Stimulated activated CD4-positive, alpha-beta T cell treated with anti-CD3 and anti-CD28 coated beads, Interleukin-2, amount 100 ng/mL, for 48 hours (primary cell): ENCODE measurements around the gene VRK2.

Experiments used
- DNase-seq, 2 donors: peaks; one replicate each; pipeline ENCODE4 v3.0.0-alpha.2; 2020

VRK2 gene

DNA sequence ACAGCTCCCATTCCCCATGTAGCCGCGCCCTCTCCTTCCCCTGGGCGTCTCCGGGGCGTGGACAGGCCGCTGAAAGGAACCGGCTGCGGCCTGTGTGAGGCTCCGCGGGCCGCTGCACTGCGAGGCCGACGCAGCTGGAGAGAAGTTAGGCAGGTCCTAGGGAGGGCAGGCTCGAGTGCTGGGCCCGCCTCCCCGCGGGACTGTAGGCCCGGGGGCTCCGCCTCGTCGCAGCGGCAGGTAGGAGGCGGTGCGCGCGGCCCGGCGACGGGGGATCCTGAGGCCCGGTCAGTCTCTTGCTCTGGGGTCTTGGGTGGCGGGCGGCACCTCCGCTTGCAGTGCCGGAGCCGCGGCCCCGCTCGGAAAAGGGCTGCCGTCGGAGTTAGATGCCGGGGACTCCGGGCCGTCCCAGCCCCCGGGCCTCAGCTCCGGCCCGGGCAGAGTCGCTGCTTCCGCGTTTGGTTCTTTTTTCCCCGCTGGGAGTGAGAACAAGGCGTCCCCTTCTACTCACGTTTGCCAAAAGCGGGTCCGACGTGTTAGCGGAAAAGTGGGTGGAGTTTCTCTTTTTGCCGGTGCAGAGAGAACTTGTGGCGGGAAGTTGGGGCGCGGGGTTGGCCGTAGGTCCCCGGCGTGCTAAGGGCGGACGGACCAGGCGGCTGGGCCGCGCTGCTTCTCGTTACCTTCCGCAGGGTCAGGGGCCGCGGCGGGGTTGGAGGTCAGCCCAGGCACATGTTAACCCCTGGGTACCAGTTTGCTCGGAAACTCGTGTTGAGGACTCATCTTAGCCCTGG is at the start of gene VRK2:
TSS of gene VRK2 (plus strand) at position 222 of the 788 bp plus-strand sequence. CDS start 2,026 bp downstream, outside the sequence.
- peak; percentile 69 to 73 for DNase-seq

DNA sequence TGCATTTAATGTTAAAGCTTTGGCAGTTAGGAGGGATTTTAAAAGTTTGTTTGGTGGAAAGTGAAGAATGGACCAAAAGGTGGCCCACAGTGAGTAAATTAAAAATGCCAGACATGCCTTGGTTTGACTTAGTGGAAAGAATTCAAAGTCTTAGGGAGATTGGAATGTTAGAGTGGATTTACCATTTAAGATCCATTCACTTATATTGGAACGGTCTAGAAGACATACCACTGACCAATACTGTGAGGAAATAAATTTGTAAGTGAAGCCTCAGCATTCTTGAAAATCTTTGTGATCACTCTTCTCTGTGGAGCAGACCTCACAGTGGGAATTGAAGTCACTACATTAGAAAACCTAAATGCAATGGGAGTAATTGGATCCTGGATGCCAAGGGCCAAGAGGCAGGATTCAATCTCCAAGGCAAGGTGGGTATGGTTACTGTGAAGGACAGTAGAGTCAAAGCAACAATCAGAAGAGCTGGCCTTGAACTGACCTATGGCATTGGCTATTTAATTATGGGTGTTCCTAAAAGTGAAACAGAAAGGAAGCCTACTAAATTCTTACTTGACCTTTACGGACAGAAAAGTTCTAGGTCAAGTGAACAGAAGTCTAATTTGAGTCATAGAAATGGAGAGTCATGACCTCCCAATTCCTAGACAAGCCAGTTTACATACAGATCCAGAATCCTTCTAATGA is 40.2 kb upstream of the VRK2 start:
- no peak for DNase-seq

DNA sequence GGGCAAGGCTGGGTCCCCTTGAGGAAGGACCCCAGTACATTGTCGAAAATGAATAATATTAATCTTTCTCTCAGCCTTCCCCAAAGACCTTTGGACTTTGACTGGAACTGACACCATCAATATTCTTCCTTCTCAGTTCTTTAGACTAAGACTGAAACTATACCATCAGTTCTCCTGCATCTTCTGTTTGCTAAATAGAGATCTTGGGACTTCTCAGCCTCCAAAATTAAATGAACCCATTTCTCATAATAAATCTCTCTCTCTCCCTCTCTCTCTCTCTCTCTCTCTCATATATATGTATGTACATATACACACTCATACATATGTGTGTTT is 39.7 kb upstream of the VRK2 start:
- DNase-seq: no peak

- no peak for DNase-seq
Observed at GRCh38 chr2:58010599-58010998, 36.0 kb upstream of the VRK2 start.

GRCh38 chr2:58019229-58019628 is 27.4 kb upstream of the VRK2 start:
- no peak for DNase-seq

DNA sequence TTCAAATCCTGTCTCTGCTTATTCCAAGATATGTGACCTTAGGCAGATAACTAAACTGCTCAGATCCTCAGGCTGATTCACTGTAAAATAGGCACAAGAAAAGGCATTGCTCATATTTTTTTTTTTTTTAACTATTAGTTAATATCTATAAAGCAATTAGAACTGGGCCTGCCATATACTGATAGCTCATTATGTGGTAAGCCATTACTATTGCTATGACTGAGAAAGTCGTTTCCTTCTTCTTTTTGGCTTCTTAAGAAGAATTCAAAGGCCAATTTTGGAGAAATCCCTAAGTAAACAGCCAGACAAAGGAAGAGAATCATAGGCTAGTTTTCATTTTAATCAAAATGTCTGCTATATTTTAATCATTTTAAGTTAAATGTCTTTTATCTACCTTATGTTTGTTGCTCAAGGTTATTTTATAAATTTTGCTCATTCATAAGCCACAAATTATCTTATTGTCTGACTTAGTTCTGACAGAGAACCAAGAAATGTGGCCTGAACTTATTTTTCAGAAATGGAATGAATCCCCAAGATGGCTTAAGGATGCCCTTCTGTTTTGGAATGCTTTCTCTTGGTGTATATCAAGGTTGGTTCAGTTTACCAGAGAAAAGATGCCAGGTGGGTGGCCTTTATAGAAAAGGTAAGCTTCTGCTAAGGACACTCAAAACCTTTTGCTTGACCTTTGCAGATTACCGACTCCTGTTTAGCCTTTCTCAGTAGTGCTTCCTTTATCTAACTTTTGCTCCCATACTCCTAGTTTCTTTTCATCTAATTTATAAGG is 21.3 kb upstream of the VRK2 start:
- DNase-seq: no peak

- DNase-seq: no peak
Observed at GRCh38 chr2:58027029-58027428, 19.6 kb upstream of the VRK2 start.

DNA sequence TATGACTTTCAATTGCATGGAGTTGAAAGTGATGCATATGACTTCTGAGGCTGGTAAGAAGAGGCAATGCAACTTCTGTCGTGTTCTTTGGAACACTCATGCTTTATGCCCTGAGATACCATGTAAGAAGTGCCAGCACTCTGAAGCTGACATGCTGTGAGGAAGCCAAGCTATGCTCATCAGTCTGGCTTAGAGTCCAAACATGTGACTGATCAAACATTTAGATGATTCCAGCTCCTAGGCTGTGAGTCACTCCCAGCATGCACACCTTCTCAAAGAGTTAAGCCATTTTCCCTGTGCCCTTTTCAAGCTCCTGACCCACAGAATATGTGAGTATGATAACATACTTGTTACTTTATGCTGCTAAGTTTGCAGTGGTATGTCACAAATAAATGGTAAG is 15.8 kb upstream of the VRK2 start:
- no peak for DNase-seq

- no peak for DNase-seq
Observed at GRCh38 chr2:58032016-58032763, 14.4 kb upstream of the VRK2 start.

GRCh38 chr2:58032764-58033080 is 13.9 kb upstream of the VRK2 start:
- DNase-seq: no peak

- DNase-seq: no peak
Observed at GRCh38 chr2:58033530-58033929, 13.1 kb upstream of the VRK2 start.

DNA sequence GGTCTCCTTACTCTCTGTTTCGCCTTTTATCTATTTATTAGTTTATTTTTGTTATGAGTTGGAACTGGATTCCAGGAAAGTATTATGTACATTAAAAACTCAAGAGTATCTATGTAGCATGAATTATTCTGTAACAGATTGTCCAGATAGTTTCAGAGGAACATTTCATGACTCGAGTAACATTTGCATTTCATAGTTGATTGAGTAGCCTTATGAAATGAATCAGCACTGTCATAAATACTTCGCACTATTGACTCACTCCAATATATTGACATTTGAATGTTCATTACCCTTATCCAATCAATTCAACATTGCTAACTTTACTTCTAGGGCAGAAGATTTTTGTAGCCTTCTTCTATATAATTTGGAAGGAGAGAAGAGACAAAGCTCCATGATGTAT is 11.3 kb upstream of the VRK2 start:
- DNase-seq: no peak

GRCh38 chr2:58039170-58039611 is 7.4 kb upstream of the VRK2 start:
- DNase-seq: no peak

DNA sequence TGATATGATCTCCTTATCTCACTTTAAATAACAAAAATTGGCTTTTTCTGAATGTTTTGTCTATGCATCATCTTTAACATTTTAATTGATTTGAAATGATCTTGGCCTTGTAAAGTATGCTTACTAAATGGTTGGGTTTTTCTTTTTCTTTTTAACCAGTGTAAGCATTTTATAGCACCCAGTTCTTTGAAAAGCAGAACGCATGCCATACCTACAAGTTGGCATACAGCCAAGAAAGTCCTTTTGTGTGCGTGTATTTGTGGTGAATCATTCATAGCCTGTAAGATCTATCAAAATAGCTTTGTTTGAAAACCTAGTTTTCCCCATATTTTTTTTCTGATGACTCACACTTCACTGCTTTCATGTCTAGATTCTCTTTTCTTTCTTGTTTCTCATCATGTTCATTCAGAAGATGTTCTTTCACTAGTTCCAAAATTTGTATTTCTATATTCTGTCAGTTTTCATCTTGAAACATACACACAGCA is 4.1 kb upstream of the VRK2 start:
- DNase-seq: peak in 1 of 2 donors; percentile 10

GRCh38 chr2:58044145-58044544 is 2.5 kb upstream of the VRK2 start:
- DNase-seq: no peak

DNA sequence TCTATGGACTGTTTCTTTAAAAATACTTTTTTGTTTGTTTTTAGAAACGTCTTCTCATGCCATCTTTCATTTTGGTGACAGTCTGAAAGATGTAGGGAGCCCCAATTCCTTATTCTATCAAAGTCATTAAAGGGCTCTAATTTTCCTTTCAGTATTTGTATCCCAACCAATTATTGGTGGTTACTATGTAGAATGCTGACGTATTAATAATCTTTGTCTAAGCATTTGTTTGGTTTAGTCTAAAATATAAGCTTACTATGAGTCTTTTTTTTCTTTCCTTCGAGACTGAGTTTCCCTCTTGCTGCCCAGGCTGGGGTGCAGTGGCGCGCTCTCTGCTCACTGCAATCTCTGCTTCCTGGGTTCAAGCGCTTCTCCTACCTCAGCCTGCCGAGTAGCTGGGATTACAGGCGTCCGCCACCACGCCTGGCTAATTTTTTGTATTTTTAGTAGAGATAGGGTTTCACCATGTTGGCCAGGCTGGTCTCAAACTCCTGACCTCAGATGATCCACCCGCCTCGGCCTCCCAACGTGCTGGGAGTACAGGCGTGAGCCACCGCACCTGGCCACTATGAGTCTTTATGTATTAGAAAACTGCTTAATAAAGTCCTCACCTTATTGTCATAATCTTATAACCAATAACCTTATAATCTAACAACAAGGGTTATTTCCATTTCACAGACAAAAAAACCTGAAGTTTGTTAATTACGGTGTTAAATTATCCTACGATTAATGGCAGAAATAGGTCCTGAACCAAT is 849 bp upstream of the VRK2 start:
- DNase-seq: no peak

- DNase-seq: no peak
Observed at GRCh38 chr2:58046335-58046584, 346 bp upstream of the VRK2 start.

GRCh38 chr2:58047373-58047935 is 848 bp downstream of the VRK2 start:
- no peak for DNase-seq

DNA sequence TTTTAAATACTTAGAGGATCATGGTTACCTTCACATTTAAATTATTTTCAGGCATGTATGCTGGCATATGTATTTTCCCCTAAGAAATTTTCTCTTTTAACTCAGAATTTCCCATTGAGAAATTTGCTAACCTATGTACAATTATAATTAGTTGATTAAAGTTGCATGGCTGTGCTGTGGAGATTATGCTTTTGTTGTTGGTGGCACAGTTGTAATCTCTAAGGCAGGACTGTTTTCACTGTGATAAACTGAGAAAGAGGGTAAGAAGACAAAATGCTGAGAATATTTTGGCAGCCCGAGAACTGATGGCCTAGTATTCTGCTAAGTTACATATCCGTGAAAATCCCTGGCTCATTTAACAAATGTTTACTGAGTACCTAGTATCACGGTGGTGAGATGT is 1.4 kb downstream of the VRK2 start:
- DNase-seq: no peak

DNA sequence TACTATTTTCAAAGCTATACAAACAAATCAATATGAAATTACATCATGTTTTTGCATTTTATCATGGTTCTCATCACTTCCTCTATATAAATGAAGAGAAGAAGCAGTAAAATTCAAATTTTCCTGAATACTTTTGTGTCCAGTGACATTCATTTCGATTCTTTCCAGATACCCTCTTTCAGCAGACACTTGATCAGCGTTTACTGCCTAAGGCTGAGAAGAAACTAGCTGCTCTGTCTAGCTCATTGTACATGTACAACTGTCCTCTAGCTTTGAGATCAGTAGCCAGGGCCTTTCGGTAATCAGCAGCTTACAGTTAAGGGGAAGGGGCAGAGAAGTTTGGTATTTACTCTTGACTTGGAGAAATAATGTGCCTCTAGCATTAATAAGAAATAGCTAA is 4.8 kb downstream of the VRK2 start:
- DNase-seq: no peak

DNA sequence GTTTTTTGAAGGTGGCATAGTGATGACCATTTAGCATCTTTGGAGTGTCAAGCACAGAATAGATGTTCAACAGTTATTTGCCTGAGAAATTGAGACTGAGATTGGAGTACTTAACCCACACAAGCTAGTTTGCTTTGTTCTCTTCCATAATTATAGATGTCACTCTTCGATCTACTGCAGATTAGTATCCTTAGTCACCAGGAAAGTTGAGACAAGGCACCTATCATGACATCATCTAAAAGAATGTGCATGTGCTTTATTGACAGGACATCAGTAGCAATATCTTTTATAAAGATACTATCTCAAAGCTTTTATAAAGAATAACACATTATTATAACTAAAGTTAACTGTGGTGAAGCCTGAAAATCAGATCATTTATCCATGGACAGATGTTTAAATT is 6.4 kb downstream of the VRK2 start:
- no peak for DNase-seq

DNA sequence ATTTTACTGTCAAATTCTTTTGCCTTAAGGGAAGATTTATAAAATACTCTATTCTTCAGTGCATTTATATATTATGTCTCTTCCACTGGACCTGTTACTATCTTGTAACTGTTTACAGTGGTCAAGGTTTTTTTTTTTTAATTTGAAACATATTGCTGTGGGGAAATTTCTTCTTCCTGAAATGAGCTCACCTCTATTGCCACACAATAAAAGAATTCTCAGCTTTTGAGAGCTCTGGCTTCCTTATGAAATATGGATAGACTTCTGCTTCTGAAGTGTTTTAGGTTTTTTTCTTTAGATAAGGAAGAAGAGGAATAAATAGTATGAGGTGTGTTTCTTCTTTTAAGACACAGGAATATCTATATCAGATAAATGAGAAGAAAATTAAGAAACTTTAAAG is 7.7 kb downstream of the VRK2 start:
- DNase-seq: no peak
